Measurements from ENCODE around the gene POLR1G.
"Not testable (repeated sequence)": the region's sequence is repeated elsewhere in the genome, so short reads cannot be mapped to it uniquely, and the experiment has no call there.

POLR1G gene

DNA sequence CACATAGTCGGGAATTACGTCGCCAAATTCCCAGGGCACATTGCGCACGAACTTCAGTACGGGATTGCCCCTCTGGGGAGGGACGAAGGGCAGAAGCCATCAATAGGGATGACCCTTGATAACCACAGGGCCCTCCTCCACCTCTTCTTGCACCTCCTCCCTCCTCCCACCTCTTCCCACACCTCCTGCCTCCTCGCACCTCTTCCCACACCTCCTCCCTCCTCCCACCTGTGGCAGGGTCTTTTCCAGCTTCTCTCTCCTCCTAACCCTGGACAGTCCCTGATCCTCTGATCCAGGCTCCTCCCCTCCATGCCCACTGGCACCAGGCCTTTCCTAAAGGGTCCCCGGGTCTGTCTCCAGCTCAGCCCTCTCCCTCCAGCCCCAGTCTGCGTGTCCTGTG lies 13.9 kb downstream of the POLR1G start:
- no peak for DNase-seq (ENCODE audit: low read depth)

DNA sequence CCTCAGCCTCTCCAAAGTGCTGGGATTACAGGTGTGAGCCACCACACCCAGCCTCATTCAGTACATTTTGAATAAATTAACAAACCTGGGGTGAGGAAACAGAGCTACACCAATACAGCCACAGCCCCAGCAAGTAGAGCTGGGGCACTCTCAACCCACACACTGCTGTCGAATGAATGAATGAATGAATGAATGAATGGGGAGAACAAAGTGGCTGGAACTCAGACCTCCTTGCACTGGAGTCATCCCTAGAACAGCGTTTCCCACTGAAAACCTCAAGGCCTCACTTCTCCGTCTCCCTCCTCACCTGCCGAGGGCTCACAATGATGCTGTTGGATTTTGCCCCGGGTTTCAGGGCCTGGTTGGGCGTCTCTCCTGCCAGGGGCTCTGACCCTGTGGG lies 14.4 kb downstream of the POLR1G start:
- no peak for DNase-seq (ENCODE audit: low read depth)

DNA sequence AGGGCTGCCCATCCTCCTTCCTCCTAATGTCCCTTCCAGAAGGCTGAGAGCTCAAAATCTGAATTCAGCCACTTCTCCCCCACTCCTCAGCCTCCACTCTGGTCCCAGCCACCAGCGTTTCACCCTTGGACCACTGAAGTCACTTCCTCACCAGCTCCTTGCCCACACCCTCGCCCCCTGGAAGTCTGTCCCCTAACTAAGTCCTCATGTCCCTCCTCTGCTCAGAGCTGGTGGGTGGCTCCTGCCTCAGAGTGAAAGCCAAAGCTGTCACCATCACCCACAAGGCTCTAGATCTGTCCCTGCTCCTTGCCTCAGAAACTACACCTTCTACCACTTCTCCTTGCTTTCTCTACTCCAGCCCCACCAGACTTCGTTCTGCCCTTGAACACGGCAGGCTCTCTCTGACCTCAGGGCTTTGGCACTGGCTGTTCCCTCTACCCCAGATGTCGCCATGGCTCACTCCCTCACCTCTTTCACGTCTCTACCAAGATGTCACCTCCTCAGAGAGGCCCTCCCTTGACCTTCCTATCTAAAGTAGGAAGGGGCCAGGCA lies 15.6 kb downstream of the POLR1G start:
- DNase-seq (ENCODE audit: low read depth) = no peak

DNA sequence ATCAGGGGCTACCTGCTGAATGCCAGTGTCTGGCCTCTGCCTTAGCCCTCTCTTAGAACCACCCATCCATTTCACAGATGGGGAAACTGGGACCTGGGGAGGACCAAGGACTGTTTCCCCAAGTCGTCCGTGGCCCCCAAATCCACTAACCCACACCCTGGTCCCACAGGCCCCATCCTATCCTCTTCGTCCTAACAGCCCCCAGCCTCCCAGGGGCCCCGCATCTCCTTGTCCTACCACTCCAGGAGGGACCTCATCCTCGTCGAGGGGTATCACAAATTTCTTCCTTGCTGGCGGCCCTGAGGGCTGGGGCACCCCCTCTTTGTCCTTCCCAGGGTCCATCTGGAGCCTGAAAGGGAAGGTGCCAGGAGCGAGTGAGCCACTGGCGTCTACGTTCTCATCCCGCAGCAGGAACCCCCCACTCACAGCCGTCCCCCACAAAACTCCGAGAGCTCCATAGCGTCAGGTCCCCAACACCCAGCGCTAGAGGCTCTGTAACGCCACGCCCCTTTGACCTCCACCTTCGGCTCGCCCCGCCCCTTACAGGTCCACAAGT lies 16.7 kb downstream of the POLR1G start:
- no peak for DNase-seq (ENCODE audit: low read depth)

DNA sequence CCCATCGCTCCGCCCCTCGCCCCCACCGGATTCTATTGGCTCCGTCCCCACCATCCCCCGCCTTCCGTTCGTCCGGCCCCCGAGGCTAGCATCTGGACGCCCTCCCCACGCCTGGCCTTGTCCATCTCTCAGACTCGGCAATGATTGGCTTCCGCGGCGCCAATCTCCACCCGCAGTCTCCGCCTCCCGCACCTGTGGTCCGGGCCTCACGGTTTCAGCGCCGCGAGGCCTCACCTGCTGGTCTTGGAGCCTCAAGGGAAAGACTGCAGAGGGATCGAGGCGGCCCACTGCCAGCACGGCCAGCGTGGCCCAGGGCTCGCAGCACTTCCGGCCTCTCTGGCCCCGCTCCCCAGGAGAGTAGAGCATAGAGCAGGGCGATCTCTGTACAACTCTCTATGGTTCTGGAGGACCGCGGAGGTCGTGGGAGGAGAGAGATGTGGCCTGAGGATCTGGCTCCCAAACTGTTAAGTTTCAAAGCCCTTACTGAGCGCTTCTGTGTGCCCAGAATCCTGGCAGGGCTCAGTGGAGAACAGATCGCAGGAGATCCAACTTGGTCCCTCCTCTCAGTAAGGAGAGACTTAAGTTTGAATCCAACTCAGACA lies 17.2 kb downstream of the POLR1G start, which contains the start of gene ERCC1:
TSS of gene ERCC1 (minus strand) at position 329 of the 602 bp plus-strand sequence. CDS start 543 bp downstream, outside the sequence.
- DNase-seq (ENCODE audit: low read depth) = peak; percentile 96

DNA sequence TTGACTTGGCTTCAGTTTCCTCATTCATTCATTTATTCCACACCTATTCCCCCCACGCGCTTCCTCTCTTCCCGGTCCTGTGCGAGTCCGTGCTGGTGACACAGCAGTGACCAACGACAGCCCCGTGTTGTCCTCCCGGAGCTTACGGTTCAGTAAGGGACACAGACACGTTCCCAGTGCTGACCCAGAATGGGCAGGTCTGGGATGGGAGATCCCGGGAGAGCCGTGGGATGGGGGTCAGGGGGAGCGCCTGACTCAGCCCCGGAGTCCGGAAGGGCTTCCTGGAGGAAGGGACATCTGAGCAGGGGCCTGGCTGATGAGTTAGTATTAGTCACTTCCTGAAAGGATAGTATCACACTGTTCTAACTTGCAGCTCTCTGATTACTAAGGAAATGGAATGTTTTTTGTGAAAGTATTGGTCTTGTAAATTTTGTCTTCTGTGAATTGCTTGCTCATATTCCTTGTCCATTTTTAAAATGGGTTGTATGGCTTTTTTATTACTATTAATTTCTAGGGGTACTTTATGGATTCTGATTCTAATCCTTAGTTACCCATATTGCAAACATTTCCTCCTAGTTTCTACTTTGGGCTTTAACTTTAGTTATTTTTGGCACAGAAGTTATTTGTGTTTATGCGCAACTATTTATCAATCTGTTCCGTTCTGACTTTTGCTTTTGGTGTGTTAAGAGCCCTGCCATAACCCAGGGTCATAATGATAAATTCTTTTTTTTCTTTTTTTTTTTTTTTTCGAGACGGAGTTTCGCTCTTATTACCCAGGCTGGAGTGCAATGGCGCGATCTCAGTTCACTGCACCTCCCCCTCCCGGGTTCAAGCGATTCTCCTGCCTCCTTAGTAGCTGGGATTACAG lies 18.0 kb downstream of the POLR1G start:
- DNase-seq (ENCODE audit: low read depth) = peak; percentile 98

DNA sequence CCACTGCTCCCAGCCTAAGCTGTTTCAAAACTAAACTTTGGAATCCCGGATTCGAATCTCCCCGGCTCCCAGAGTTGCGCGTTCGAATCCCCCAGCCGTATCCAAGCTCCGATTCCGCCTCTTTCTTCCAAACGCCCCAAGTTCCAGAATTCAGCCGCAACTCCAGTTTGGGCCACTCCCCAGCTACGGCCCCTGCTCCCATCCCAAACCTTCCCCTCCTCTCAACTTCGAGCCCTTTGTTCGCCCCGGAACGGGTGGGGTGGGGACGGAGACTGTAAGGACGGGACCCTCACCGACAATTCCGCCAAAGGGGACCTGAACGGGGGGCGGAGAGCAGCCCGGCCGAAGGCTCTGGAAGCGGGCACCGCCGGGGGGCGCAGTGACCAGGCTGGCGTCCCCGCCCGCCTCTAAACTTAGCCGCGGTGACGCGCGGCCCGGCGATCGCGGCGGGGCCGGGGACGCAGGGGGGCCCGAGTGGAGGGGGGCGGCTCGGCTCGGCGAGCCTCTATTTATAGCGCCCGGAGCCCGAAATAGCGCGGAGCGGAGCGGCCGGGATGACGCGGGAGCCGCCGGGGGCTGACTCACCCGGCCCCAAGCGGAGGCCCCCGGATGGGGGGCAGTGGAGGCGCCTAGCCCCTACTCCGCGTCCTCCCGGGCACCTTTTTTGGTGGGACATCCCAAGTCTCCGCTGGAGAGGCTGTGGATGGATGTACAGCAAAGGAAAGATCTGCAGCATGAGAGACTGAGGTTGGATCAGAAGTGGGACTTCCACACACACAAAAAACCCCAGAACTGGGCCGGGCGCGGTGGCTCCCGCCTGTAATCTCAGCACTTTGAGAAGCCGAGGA lies 22.2 kb downstream of the POLR1G start:
- peak; percentile 84 for DNase-seq (ENCODE audit: low read depth)

DNA sequence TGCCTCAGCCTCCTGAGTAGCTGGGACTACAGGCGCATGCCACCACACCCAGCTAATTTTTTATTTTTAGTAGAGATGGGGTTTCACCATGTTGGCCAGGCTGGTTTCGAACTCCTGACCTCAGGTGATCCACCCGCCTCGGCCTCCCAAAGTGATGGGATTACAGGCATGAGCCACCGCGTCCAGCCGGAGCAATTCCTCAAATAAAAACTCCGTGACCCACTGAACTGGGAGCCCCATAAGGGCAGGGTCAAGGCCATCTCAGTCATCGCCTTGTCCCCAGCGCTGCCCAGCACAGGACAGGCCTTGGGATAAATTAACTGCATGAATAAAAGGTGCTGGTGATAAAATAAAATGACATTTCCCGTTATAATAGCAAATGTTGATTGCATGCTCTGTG lies 23.5 kb downstream of the POLR1G start:
- not testable (repeated sequence) for DNase-seq (ENCODE audit: low read depth)

- DNase-seq (ENCODE audit: low read depth) = peak; percentile 39
These were observed 24.6 kb downstream of the POLR1G start for GRCh38 chr19:45431008-45431407.

GRCh38 chr19:45432543-45432942 lies 26.1 kb downstream of the POLR1G start:
- DNase-seq (ENCODE audit: low read depth) = not testable (repeated sequence)

DNA sequence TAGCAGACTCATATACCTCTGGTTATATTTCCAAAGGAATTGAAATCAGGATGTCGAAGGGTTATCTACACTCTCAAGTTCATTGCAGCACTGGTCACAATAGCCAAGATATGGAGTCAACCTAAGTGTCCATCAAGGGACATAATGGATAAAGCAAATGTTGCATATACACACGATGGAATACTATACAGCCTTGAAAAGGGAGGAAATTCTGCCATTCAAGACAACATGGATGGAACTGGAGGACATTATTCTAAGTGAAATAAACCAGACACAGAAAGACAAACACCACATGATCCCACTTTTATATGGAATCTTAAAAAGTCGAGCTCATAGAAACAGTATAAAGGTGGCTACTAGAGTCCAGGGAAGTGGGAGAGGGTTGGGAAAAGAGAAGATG lies 30.9 kb downstream of the POLR1G start:
- no peak for DNase-seq (ENCODE audit: low read depth)

GRCh38 chr19:45439190-45439568 lies 32.7 kb downstream of the POLR1G start:
- no peak for DNase-seq (ENCODE audit: low read depth)

- DNase-seq (ENCODE audit: low read depth) = peak; percentile 90
These were observed 33.3 kb downstream of the POLR1G start for GRCh38 chr19:45439569-45440258.

DNA sequence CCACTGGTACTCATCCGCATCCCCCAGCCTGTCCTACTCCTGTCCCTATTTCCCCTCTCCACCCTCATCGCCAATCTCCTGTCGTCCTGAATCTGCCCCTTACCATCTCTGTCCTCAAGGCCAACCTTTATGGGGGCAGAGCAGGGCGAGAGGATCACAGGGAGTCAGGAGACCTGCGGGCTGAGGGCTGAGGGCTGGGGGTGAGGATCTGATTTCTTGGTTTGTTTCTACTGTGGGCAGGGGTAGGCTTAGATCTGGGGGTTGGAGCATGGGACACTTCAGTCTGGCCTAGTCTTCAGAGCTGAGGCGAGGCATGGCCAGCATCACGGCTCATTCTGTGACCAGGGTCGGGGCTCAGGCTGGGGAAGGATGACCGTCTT lies 33.8 kb downstream of the POLR1G start:
- no peak for DNase-seq (ENCODE audit: low read depth)

DNA sequence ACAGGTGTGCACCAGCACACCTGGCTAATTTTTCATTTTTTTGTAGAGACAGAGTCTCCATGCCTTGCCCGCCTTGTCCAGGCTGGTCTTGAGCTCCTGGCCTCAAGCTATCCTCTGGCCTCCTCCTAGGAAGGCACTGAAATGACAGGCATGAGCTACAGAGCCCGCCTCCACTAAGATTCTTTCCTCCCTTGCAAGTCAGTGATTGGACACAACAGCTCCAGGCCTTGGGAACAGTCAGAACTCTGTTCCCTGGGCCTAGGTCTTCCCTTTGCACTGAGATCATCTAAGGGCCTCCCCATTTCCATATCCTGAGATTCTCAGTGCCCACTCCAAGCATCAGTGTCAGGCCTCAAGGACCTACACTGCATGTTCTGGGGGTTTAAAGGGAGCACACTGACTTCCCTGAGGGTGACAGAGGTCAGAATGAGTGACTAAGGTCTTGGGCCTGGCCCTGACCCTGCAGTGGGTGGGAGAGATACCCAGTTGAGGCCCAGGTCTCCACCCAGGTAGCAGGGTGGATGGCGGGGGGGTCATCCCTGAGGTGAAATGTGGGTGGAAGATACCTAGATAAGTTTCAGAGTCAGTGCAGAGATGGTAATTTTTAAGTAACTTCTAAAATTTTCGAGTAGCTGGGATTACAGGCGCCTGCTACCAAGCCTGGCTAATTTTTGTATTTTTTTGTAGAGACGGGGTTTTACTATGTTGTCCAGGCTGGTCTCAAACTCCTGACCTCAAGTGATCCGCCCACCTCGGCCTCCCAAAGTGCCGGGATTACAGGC lies 34.6 kb downstream of the POLR1G start:
- peak; percentile 76 for DNase-seq (ENCODE audit: low read depth)

DNA sequence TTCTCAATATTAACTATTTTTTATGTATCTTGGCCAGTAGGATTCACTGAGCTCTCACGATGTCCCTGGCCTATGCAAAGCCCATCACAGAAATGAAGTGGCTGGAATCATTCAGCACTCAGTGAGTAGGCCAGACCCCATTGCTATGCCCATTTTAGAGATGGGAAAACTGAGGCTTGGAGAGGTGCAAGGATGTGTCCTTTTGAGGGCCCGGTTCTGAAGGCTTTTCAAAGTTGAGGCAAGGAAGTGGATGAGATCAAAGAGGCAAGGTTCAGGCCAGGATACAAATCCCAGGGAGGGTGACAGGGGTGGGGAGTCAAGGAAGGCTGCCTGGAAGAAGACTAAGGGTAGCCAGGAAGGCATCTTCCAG lies 35.9 kb downstream of the POLR1G start:
- DNase-seq (ENCODE audit: low read depth) = no peak

- DNase-seq (ENCODE audit: low read depth) = peak; percentile 68
These were observed 36.5 kb downstream of the POLR1G start for GRCh38 chr19:45442778-45443461.

- DNase-seq (ENCODE audit: low read depth) = peak; percentile 96
These were observed 37.2 kb downstream of the POLR1G start for GRCh38 chr19:45443462-45444317.
